ENCODE results near the gene C1orf198. TPM values are rescaled to one million over a fixed set of nuclear protein-coding genes. Genes with fewer than 3 reads are reported as not detected.

C1orf198 gene
- total RNA-seq, 1 experiment from 2014 or later = 22.9 TPM

- no peak overlapping the region for H3K27ac ChIP-seq (ENCODE audit: low read depth, low read length)
- H2AFZ ChIP-seq (ENCODE audit: low read depth, low read length, poor library complexity, severe bottlenecking) = no peak overlapping the region
- intact Hi-C loops (cut with micrococcal nuclease) = no loop called here
- TF ChIP-seq JUND (IDR thresholded peaks at IDR 0.05) = no peak
- TF ChIP-seq SRF (IDR thresholded peaks at IDR 0.05; ENCODE audit: low read depth) = no peak
- no peak for TF ChIP-seq ELF1 (IDR thresholded peaks at IDR 0.05; ENCODE audit: borderline replicate concordance, low read depth)
- ChIA-PET POLR2A (no interaction called here), RAD21 (ENCODE audit: low non-redundant PET in 1 of 2, low total read pairs in 2 of 2, uncharacterized antibody in 2 of 2, unreplicated experiment in 2 of 2) (no interaction called here), CTCF (no interaction called here)
- no peak overlapping the region for H3K4me3 ChIP-seq (replicated peaks in 1 of 2; ENCODE audit: low read depth in 1 of 2, low read length in 2 of 2)
- ATAC-seq (no peak), DNase-seq (ENCODE audit: low read depth, low spot score) (no peak)
- H4K20me1 ChIP-seq (ENCODE audit: insufficient read depth) = no peaks in the 10 kb centered on the region
- H3K27me3 ChIP-seq (ENCODE audit: insufficient read depth, low read length) = no peaks in the 10 kb centered on the region
- BruUV-seq (replicated peaks) = no TSS peak
- H3K36me3 ChIP-seq (ENCODE audit: control insufficient read depth in 1 of 2, insufficient read depth in 2 of 2, low read length in 2 of 2) = no peaks in the 10 kb centered on the region
- no peak overlapping the region for H3K4me2 ChIP-seq (ENCODE audit: low read length)
- no peak overlapping the region for H3K9ac ChIP-seq (ENCODE audit: low read length)
- H3K9me3 ChIP-seq (ENCODE audit: control insufficient read depth in 1 of 2, insufficient read depth in 1 of 2, low read depth in 1 of 2, low read length in 2 of 2) = no peaks in the 10 kb centered on the region
- H3K79me2 ChIP-seq (ENCODE audit: insufficient read depth, low read length) = no peaks in the 10 kb centered on the region
- H3K4me1 ChIP-seq (ENCODE audit: control insufficient read depth in 1 of 2, insufficient read depth in 2 of 2, low read length in 2 of 2) = no peaks in the 10 kb centered on the region
- no peaks in the 10 kb centered on the region for H3K9me2 ChIP-seq (ENCODE audit: insufficient read depth)
Measured at GRCh38 chr1:230902349-230902923, 34.1 kb upstream of the C1orf198 start.

- H3K9me3 ChIP-seq (ENCODE audit: control insufficient read depth in 1 of 2, insufficient read depth in 1 of 2, low read depth in 1 of 2, low read length in 2 of 2) = no peaks in the 10 kb centered on the region
- H3K4me3 ChIP-seq (replicated peaks in 1 of 2; ENCODE audit: low read depth in 1 of 2, low read length in 2 of 2) = no peak overlapping the region
- BruUV-seq (replicated peaks) = no TSS peak
- H3K79me2 ChIP-seq (ENCODE audit: insufficient read depth, low read length) = no peaks in the 10 kb centered on the region
- no peak overlapping the region for H2AFZ ChIP-seq (ENCODE audit: low read depth, low read length, poor library complexity, severe bottlenecking)
- ChIA-PET CTCF (no interaction called here), RAD21 (ENCODE audit: low non-redundant PET in 1 of 2, low total read pairs in 2 of 2, uncharacterized antibody in 2 of 2, unreplicated experiment in 2 of 2) (no interaction called here), POLR2A (no interaction called here)
- TF ChIP-seq FOSL1 (IDR thresholded peaks at IDR 0.05; ENCODE audit: low read depth) (no peak), ATF3 (IDR thresholded peaks at IDR 0.05) (no peak), EZH2phosphoT487 (IDR thresholded peaks at IDR 0.05; ENCODE audit: borderline replicate concordance) (no peak), CBX3 (IDR thresholded peaks at IDR 0.05; ENCODE audit: low read depth) (no peak), ZBTB33 (IDR thresholded peaks at IDR 0.05; ENCODE audit: extremely low read depth, insufficient replicate concordance, low read length) (no peak), POLR2A (IDR thresholded peaks at IDR 0.05; ENCODE audit: borderline replicate concordance, extremely low read depth, insufficient read depth, insufficient read length) (no peak), MAX (IDR thresholded peaks at IDR 0.05) (no peak), EGR1 (IDR thresholded peaks at IDR 0.05; ENCODE audit: low read depth) (no peak), SP1 (IDR thresholded peaks at IDR 0.05; ENCODE audit: low read depth) (no peak), ZFX (IDR thresholded peaks at IDR 0.05) (no peak), RAD21 (IDR thresholded peaks at IDR 0.05; ENCODE audit: low read depth) (no peak), TCF7L2 (IDR thresholded peaks at IDR 0.05; ENCODE audit: borderline replicate concordance, extremely low read depth, insufficient read depth, insufficient read length) (no peak)
- H3K36me3 ChIP-seq (ENCODE audit: control insufficient read depth in 1 of 2, insufficient read depth in 2 of 2, low read length in 2 of 2) = no peaks in the 10 kb centered on the region
- DNase-seq (ENCODE audit: low read depth, low spot score) = no peak
- intact Hi-C loops (cut with micrococcal nuclease) = no loop called here
- H4K20me1 ChIP-seq (ENCODE audit: insufficient read depth) = no peaks in the 10 kb centered on the region
- no peaks in the 10 kb centered on the region for H3K4me1 ChIP-seq (ENCODE audit: control insufficient read depth in 1 of 2, insufficient read depth in 2 of 2, low read length in 2 of 2)
- H3K27me3 ChIP-seq (ENCODE audit: insufficient read depth, low read length) = no peaks in the 10 kb centered on the region
- H3K27ac ChIP-seq (ENCODE audit: low read depth, low read length) = no peak overlapping the region
- ATAC-seq = no peak
- no peak overlapping the region for H3K9ac ChIP-seq (ENCODE audit: low read length)
- H3K4me2 ChIP-seq (ENCODE audit: low read length) = no peak overlapping the region
- H3K9me2 ChIP-seq (ENCODE audit: insufficient read depth) = no peaks in the 10 kb centered on the region
Measured at GRCh38 chr1:230901671-230902070, 33.4 kb upstream of the C1orf198 start.

Data from HCT116 (cell line).